Right atrium auricular region (tissue), 2 donors: ENCODE measurements around the gene MUC3A. TPM values are rescaled to one million over a fixed set of nuclear protein-coding genes. Genes with fewer than 3 reads are reported as not detected.
"Not testable (repeated sequence)": the region's sequence is repeated elsewhere in the genome, so short reads cannot be mapped to it uniquely, and the experiment has no call there.

Source experiments
- DNase-seq: peaks from one replicate; pipeline ENCODE4 v3.0.0-alpha.2; 2019; ENCODE audit warnings: low spot score
- H3K27ac ChIP-seq, 2 donors: fragments of 200-600 bp; sonication (generic); 1 replicate in 1 of 2; 2 replicates in 1 of 2; pipeline ENCODE4 v1.5.1; 2016 to 2019
- H3K27me3 ChIP-seq, 2 donors: fragments of 200-600 bp; sonication (generic); one replicate each; pipeline versions ENCODE4 v1.5.1 to v1.6.0; 2017 to 2019
- H3K36me3 ChIP-seq: fragments of 200-600 bp; sonication (generic); one replicate; pipeline ENCODE4 v1.5.1; 2016
- H3K4me1 ChIP-seq, 2 donors: fragments of 200-600 bp; sonication (generic); one replicate each; pipeline versions ENCODE4 v1.5.1 to v1.6.0; 2017 to 2019
- H3K4me3 ChIP-seq, 2 donors: fragments of 200-600 bp; sonication (generic); 1 replicate in 1 of 2; 2 replicates in 1 of 2; pipeline ENCODE4 v1.5.1; 2017 to 2019; ENCODE audit warnings: mild to moderate bottlenecking in 1 of 2, moderate library complexity in 1 of 2
- H3K9me3 ChIP-seq, 2 donors: fragments of 200-600 bp; sonication (generic); one replicate each; pipeline ENCODE4 v1.5.1; 2019
- CTCF ChIP-seq, 2 donors: fragments of 200-600 bp; sonication (generic); IDR thresholded peaks; one replicate each; pipeline ENCODE4 v1.5.1; 2019; ENCODE audit warnings: antibody characterized with exemption in 2 of 2
- total RNA-seq, 2 donors: library from RNA; depleted of rRNA; stranded (reverse); fragments of >200 nt; gene quantifications; one replicate each; pipeline ENCODE4 v1.1.0, GENCODE V29; 2016

The MUC3A gene
- total RNA-seq, 2 donors from 2014 or later: 0.24 TPM; not detected in 1

GRCh38 chr7:100983451-100984187 lies 34.3 kb downstream of the MUC3A start:
- no peak overlapping the region for H3K27ac ChIP-seq
- no peaks in the 10 kb centered on the region for H3K36me3 ChIP-seq
- no peak for DNase-seq
- no peak for TF ChIP-seq CTCF (IDR thresholded peaks at IDR 0.05)
- no peak overlapping the region for H3K4me3 ChIP-seq
- H3K27me3 ChIP-seq: no peaks in the 10 kb centered on the region
- H3K9me3 ChIP-seq: no peaks in the 10 kb centered on the region
- H3K4me1 ChIP-seq: no peaks in the 10 kb centered on the region

DNA sequence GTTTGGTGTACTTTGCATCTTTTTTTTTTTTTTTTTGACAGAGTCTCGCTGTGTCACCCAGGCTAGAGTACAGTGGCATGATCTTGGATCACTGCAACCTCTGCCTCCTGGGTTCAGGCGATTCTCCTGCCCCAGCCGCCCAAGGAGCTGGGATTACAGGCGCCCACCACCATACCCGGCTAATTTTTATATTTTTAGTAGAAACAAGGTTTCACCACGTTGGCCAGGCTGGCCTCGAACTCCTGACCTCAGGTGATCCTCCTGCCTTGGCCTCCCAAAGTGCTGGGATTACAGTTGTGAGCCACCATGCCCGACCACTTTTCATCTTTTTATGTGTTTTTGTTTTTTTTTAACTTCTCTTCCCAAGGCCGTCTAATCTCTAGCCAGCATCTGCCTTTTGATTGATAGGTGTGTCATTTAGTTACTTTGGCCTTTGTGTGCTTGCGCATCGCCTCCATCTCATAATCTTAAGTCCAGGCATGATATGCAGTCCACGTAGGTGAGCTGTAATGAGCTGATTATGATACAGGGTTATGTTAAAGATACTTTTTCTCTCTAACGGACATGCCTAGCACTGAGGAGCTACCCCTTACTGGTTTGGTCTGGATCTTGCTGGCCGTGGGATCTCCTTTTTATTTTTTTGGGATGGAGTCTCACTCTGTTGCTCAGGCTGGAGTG lies 35.0 kb downstream of the MUC3A start:
- H3K9me3 ChIP-seq, DNase-seq, H3K4me3 ChIP-seq, H3K27me3 ChIP-seq, H3K27ac ChIP-seq, H3K36me3 ChIP-seq, H3K4me1 ChIP-seq: not testable (repeated sequence)

- H3K9me3 ChIP-seq, H3K27me3 ChIP-seq, H3K4me1 ChIP-seq, H3K27ac ChIP-seq, DNase-seq, H3K36me3 ChIP-seq, H3K4me3 ChIP-seq: not testable (repeated sequence)
Measured at GRCh38 chr7:100985033-100985797, 35.9 kb downstream of the MUC3A start.

DNA sequence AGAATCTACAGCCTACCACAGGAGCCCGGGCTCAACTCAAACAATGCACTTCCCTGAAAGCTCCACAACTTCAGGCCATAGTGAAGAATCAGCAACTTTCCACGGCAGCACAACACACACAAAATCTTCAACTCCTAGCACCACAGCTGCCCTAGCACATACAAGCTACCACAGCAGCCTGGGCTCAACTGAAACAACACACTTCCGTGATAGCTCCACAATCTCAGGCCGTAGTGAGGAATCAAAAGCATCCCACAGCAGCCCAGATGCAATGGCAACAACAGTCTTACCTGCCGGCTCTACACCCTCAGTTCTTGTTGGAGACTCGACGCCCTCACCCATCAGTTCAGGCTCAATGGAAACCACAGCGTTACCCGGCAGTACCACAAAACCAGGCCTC lies 42.3 kb downstream of the MUC3A start:
- Histone ChIP-seq H3K27ac (no peak overlapping the region), H3K36me3 (no peaks in the 10 kb centered on the region), H3K4me3 (no peak overlapping the region), H3K4me1 (no peaks in the 10 kb centered on the region), H3K9me3 (no peaks in the 10 kb centered on the region), H3K27me3 (no peaks in the 10 kb centered on the region)
- TF ChIP-seq CTCF (IDR thresholded peaks at IDR 0.05): no peak
- no peak for DNase-seq

DNA sequence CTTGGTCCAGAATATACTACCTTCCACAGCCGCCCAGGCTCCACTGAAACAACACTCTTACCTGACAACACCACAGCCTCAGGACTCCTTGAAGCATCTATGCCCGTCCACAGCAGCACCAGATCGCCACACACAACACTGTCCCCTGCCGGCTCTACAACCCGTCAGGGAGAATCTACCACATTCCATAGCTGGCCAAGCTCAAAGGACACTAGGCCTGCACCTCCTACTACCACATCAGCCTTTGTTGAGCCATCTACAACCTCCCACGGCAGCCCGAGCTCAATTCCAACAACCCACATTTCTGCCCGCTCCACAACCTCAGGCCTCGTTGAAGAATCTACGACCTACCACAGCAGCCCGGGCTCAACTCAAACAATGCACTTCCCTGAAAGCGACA lies 42.9 kb downstream of the MUC3A start:
- H3K36me3 ChIP-seq, H3K9me3 ChIP-seq, H3K27ac ChIP-seq, DNase-seq, H3K4me3 ChIP-seq, H3K27me3 ChIP-seq, H3K4me1 ChIP-seq: not testable (repeated sequence)

DNA sequence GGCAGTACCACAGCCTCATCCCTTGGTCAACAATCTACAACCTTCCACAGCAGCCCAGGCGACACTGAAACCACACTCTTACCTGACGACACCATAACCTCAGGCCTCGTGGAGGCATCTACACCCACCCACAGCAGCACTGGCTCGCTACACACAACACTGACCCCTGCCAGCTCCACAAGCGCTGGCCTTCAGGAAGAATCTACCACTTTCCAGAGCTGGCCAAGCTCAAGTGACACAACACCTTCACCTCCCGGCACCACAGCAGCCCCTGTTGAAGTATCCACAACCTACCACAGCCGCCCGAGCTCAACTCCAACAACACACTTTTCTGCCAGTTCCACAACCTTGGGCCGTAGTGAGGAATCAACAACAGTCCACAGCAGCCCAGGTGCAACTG lies 45.3 kb downstream of the MUC3A start:
- not testable (repeated sequence) for H3K27ac ChIP-seq, H3K27me3 ChIP-seq, H3K4me1 ChIP-seq, H3K4me3 ChIP-seq, H3K36me3 ChIP-seq, H3K9me3 ChIP-seq, DNase-seq

DNA sequence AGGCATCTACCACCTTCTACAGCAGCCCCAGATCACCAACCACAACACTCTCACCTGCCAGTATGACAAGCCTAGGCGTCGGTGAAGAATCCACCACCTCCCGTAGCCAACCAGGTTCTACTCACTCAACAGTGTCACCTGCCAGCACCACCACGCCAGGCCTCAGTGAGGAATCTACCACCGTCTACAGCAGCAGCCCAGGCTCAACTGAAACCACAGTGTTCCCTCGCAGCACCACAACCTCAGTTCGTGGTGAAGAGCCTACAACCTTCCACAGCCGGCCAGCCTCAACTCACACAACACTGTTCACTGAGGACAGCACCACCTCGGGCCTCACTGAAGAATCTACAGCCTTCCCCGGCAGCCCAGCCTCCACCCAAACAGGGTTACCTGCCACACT lies 49.2 kb downstream of the MUC3A start:
- DNase-seq, H3K9me3 ChIP-seq, H3K4me3 ChIP-seq, H3K36me3 ChIP-seq, H3K27me3 ChIP-seq, H3K4me1 ChIP-seq, H3K27ac ChIP-seq: not testable (repeated sequence)

DNA sequence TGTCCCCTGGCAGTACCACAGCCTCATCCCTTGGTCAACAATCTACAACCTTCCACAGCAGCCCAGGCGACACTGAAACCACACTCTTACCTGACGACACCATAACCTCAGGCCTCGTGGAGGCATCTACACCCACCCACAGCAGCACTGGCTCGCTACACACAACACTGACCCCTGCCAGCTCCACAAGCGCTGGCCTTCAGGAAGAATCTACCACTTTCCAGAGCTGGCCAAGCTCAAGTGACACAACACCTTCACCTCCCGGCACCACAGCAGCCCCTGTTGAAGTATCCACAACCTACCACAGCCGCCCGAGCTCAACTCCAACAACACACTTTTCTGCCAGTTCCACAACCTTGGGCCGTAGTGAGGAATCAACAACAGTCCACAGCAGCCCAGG lies 50.0 kb downstream of the MUC3A start:
- H3K4me3 ChIP-seq, H3K4me1 ChIP-seq, H3K9me3 ChIP-seq, H3K27ac ChIP-seq, H3K36me3 ChIP-seq, DNase-seq, H3K27me3 ChIP-seq: not testable (repeated sequence)

- H3K36me3 ChIP-seq, H3K27me3 ChIP-seq, H3K4me1 ChIP-seq, H3K9me3 ChIP-seq, H3K4me3 ChIP-seq, H3K27ac ChIP-seq: not testable (repeated sequence)
- peak; percentile 63 for DNase-seq
Measured at GRCh38 chr7:101000025-101000424, 50.7 kb downstream of the MUC3A start.

GRCh38 chr7:101002333-101002732 lies 53.0 kb downstream of the MUC3A start:
- not testable (repeated sequence) for H3K9me3 ChIP-seq, H3K27ac ChIP-seq, H3K4me3 ChIP-seq, H3K27me3 ChIP-seq, H3K36me3 ChIP-seq, H3K4me1 ChIP-seq, DNase-seq

GRCh38 chr7:101007361-101007760 lies 58.0 kb downstream of the MUC3A start:
- not testable (repeated sequence) for H3K27ac ChIP-seq, H3K27me3 ChIP-seq, H3K9me3 ChIP-seq, H3K4me1 ChIP-seq, DNase-seq, H3K4me3 ChIP-seq, H3K36me3 ChIP-seq
